Thyroid gland (tissue), 4 donors: ENCODE measurements around the gene IER3.

Experiments
- CTCF ChIP-seq, 6 experiments: fragments of 200-600 bp in 3 of 6; fragments of 450-650 bp in 3 of 6; sonication (generic) in 3 of 6; IDR thresholded peaks; one replicate each; pipeline ENCODE4 v1.5.1; 2016 to 2019; ENCODE audit warnings: antibody characterized with exemption in 6 of 6, mild to moderate bottlenecking in 2 of 6, inconsistent platforms in 1 of 6, moderate library complexity in 1 of 6
- POLR2A ChIP-seq, 2 donors: fragments of 450-650 bp; IDR thresholded peaks; one replicate each; pipeline ENCODE4 v1.6.1; 2017; ENCODE audit warnings: antibody characterized with exemption in 2 of 2, mild to moderate bottlenecking in 2 of 2, moderate library complexity in 1 of 2

- TF ChIP-seq CTCF (IDR thresholded peaks at IDR 0.05), result no peak
- no peak for TF ChIP-seq POLR2A (IDR thresholded peaks at IDR 0.05)
Measured at GRCh38 chr6:30754631-30755030, 10.3 kb upstream of the IER3 start.
